Kidney (tissue), 14 donors: ENCODE data around the gene COL6A5. TPM values are rescaled to one million over a fixed set of nuclear protein-coding genes. Genes with fewer than 3 reads are reported as not detected.
"Not testable (repeated sequence)": the region's sequence is repeated elsewhere in the genome, so short reads cannot be mapped to it uniquely, and the experiment has no call there.

Experiments used
- DNase-seq, 5 donors: peaks; one replicate each; pipeline ENCODE4 v3.0.0-alpha.2; 2013 to 2020
- FAIRE-seq: peaks from 2 replicates; lab custom pipeline; 2012; peaks lifted over from hg19 to GRCh38; lab: Jason Lieb, UNC
- H3K27ac ChIP-seq, 2 donors: one replicate each; pipeline ENCODE4 v1.7.0; 2013; ENCODE audit warnings: low read depth in 2 of 2, low read length in 2 of 2, inconsistent platforms in 1 of 2
- H3K27me3 ChIP-seq: one replicate; pipeline ENCODE4 v1.7.1; 2013; ENCODE audit warnings: low read length, inconsistent platforms; ENCODE audit not compliant: control insufficient read depth, insufficient read depth
- H3K36me3 ChIP-seq, 3 donors: one replicate each; pipeline versions ENCODE4 v1.7.0 to v1.7.1; 2013; ENCODE audit warnings: low read length in 3 of 3, control low read depth in 1 of 3, inconsistent platforms in 1 of 3; ENCODE audit not compliant: insufficient read depth in 3 of 3, control insufficient read depth in 2 of 3
- H3K4me1 ChIP-seq, 3 donors: one replicate each; pipeline versions ENCODE4 v1.7.0 to v1.7.1; 2013; ENCODE audit warnings: low read length in 3 of 3, inconsistent platforms in 1 of 3, low read depth in 1 of 3; ENCODE audit not compliant: control insufficient read depth in 2 of 3, insufficient read depth in 2 of 3
- H3K4me3 ChIP-seq, 3 donors: one replicate each; pipeline versions ENCODE4 v1.7.0 to v1.8.1; 2013; ENCODE audit warnings: low read length in 3 of 3, control low read depth in 1 of 3, inconsistent platforms in 1 of 3
- H3K9ac ChIP-seq, 3 donors: one replicate each; pipeline versions ENCODE4 v1.7.0 to v1.7.1; 2013; ENCODE audit warnings: low read length in 3 of 3, control low read depth in 1 of 3, inconsistent platforms in 1 of 3
- H3K9me3 ChIP-seq, 3 donors: one replicate each; pipeline versions ENCODE4 v1.7.0 to v1.7.1; 2013; ENCODE audit warnings: low read length in 3 of 3, control low read depth in 1 of 3, inconsistent platforms in 1 of 3; ENCODE audit not compliant: control insufficient read depth in 2 of 3, insufficient read depth in 1 of 3
- intact Hi-C: fragments of 100-400 bp; cut with DNase I; formaldehyde crosslinking; loops from one replicate; pipeline ENCODE4 v1.11.1; 2022
- polyA plus RNA-seq: library from polyadenylated mRNA; stranded (reverse); fragments of 350-450 nt; fragmentation: Illumina TruSeq; extraction: RNeasy Lipid Tissue Mini Kit (QIAGEN cat#74804); gene quantifications from one replicate; pipeline ENCODE4 v1.2.3, GENCODE V29; 2014; ENCODE audit warnings: low read depth, low replicate concordance; ENCODE audit not compliant: insufficient read depth
- total RNA-seq: library from RNA; stranded (reverse); fragmentation: NEBNext Ultra II Directional; extraction: Animal tissue kit (Norgen Biotek cat#: 25700); gene quantifications from one replicate; pipeline ENCODE4 v1.2.1, GENCODE V29; 2021
- TF ChIP-seq, protein P1 (sequence below): IDR thresholded peaks from 3 replicates; pipeline ENCODE4 v1.5.1; 2012; ENCODE audit warnings: mild to moderate bottlenecking, moderate library complexity, borderline replicate concordance; ENCODE audit not compliant: insufficient read depth; ENCODE audit errors: extremely low read depth
- donor health status: control.
- donor health status: control.
- donor health status: control.
- donor health status: control.
- donor health status: control.
- donor health status: DM: yes; HTN: yes; CAD: no.
- donor health status: Normal renal cell carcinoma (clear cell type).

COL6A5 gene
- total and polyA plus RNA-seq, 2 donors from 2014 or later: 0.41 TPM; not detected in 1

DNA sequence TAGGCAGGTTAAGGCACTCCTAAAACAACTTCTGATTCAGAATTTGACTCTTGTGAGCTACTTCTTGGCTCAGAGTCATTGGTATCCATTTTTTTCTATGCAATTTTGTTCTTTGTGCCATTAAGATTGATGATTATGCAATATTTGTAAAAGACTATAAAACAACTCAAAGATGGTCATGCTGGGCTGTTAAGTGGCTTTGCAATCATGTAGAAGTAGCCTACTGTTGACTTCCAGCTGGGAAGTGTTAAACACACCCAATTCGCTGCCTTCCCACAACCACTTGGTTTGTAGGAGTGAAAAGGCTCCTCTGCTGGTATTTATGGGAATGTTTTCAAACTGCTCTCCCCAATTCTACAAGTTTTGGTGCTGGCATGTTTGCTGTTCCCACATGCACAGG, 96.8 kb downstream of the COL6A5 start:
- Histone ChIP-seq H3K36me3 (no peaks in the 10 kb centered on the region), H3K4me3 (no peak overlapping the region), H3K9ac (no peak overlapping the region), H3K27ac (no peak overlapping the region), H3K27me3 (no peaks in the 10 kb centered on the region), H3K4me1 (no peaks in the 10 kb centered on the region), H3K9me3 (no peaks in the 10 kb centered on the region)
- TF ChIP-seq, protein P1, sequence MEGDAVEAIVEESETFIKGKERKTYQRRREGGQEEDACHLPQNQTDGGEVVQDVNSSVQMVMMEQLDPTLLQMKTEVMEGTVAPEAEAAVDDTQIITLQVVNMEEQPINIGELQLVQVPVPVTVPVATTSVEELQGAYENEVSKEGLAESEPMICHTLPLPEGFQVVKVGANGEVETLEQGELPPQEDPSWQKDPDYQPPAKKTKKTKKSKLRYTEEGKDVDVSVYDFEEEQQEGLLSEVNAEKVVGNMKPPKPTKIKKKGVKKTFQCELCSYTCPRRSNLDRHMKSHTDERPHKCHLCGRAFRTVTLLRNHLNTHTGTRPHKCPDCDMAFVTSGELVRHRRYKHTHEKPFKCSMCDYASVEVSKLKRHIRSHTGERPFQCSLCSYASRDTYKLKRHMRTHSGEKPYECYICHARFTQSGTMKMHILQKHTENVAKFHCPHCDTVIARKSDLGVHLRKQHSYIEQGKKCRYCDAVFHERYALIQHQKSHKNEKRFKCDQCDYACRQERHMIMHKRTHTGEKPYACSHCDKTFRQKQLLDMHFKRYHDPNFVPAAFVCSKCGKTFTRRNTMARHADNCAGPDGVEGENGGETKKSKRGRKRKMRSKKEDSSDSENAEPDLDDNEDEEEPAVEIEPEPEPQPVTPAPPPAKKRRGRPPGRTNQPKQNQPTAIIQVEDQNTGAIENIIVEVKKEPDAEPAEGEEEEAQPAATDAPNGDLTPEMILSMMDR: no peak
- no peak for DNase-seq
- FAIRE-seq: no peak
- intact Hi-C loops: no loop called here

GRCh38 chr3:130446840-130447239, 101.4 kb downstream of the COL6A5 start:
- H3K27me3 ChIP-seq, DNase-seq, FAIRE-seq, H3K9ac ChIP-seq, intact Hi-C loops, H3K27ac ChIP-seq, H3K4me1 ChIP-seq, H3K36me3 ChIP-seq, H3K9me3 ChIP-seq, H3K4me3 ChIP-seq: not testable (repeated sequence)

GRCh38 chr3:130448155-130448554, 102.7 kb downstream of the COL6A5 start:
- FAIRE-seq, H3K4me3 ChIP-seq, H3K36me3 ChIP-seq, H3K9me3 ChIP-seq, H3K27me3 ChIP-seq, H3K4me1 ChIP-seq, H3K27ac ChIP-seq, intact Hi-C loops, H3K9ac ChIP-seq: not testable (repeated sequence)
- DNase-seq: peak in 3 of 5 donors; percentile 10 to 63 (median 36)

GRCh38 chr3:130456540-130456939, 111.1 kb downstream of the COL6A5 start:
- Histone ChIP-seq H3K36me3 (no peaks in the 10 kb centered on the region), H3K9ac (no peak overlapping the region), H3K4me1 (no peaks in the 10 kb centered on the region), H3K4me3 (no peak overlapping the region), H3K9me3 (no peaks in the 10 kb centered on the region), H3K27me3 (no peaks in the 10 kb centered on the region), H3K27ac (no peak overlapping the region)
- intact Hi-C loops: no loop called here
- DNase-seq (no peak), FAIRE-seq (no peak)
- TF ChIP-seq, protein P1: no peak

DNA sequence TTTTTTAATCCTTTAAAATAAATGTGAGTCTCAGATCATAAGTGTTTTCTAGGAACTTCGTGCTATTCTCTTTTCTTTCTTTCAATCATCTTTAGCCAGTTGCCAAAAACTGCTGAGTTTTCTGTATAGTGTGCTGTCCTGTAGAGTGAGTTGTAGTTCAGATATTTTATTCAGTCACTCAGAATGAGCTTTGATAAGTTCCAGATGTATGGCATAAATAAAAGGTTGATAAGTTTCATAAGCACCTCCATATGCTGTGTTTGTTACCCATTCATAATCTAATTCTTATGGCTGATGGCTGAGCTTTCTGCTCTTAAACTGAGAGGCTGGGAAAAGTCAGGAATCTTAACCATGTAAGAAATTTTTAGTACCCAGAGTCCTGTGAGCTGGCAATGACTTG, 112.2 kb downstream of the COL6A5 start:
- Histone ChIP-seq H3K36me3 (no peaks in the 10 kb centered on the region), H3K4me3 (no peak overlapping the region), H3K9me3 (no peaks in the 10 kb centered on the region), H3K4me1 (no peaks in the 10 kb centered on the region), H3K27ac (no peak overlapping the region), H3K9ac (no peak overlapping the region), H3K27me3 (no peaks in the 10 kb centered on the region)
- DNase-seq: no peak
- TF ChIP-seq, protein P1: no peak
- intact Hi-C loops: no loop called here
- FAIRE-seq: no peak
